ENCODE data around the gene SLC11A2.
"Not testable (repeated sequence)": the region's sequence is repeated elsewhere in the genome, so short reads cannot be mapped to it uniquely, and the experiment has no call there.

SLC11A2 gene

DNA sequence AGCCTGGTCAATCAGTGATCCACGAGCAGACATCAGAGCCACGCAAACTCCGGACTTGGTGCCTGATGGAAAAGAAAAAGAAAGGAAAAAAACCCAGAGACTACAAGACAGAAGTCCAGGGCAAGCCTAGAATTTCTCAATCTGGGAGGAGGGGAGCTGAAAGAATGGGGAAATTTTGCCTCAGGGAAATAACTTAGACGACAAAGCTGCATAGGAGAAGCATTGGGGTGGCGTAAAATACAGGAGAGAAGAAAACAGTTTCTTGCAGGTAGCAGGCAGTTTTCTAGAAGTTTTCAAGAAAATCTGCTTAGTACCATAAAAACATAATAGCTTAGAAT is 2.6 kb upstream of the SLC11A2 start:
- no peak for DNase-seq
- in situ Hi-C loops (cut with MboI; ENCODE audit: low pct_unique_long_range_greater_than_20kb, low sequenced_read_pairs): no loop called here

DNA sequence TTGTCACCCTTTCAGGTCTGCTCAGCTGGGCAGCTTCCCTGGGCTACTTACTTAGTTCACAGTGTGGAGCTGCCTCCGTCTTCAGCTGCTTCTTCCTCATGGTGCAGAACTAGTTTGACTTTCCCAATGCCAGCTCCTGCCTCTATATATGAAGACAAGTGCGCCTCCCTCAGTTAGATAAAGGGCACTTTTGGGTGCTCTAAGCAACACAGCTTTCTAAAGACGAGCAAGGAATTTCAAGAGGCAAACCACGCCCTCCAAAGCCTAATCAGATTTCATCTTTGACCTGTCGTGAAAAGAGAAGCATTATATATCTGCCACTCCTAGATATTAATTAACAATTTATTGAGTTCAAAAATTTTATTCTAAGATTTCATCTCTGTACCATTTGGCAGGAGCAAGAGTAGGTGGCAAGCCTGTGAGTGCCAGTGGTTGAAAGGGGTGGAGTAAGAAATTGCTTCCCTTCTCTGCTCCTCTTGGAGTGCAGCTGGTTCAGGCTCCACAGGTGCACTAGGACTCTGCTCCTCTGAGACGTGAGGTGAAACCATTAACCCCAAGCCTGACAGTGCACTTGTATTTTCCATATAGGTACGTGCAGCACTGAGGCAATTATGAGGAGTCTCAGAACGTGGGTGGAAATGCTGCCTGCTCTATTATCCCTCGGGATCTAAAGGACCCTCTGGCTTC is 2.1 kb upstream of the SLC11A2 start:
- in situ Hi-C loops (cut with MboI; ENCODE audit: low pct_unique_long_range_greater_than_20kb, low sequenced_read_pairs): no loop called here
- peak; percentile 60 for DNase-seq

DNA sequence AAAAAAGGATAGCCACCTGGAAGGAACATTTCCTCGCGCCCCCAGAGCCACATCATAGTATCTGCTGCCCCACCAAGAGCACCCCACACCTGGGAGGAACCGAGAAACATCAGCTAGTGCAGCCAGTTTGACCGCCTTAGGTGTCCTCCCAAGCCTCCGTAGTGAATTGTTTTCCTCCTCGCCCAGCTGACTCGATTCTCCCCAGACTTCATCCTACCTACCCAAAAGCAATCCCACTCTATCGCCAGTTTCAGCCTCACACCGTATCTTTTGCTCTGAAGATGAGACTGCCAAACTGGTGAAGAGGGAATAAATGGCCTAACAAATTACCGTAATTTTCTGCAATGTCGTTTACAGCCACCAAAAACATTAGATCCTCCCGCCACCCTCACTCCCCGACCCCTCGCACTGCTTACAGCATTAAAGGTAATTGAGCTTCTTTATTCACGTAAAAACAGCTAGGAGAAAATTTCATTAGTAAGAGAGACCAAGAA is 1.2 kb upstream of the SLC11A2 start:
- no peak for DNase-seq
- in situ Hi-C loops (cut with MboI; ENCODE audit: low pct_unique_long_range_greater_than_20kb, low sequenced_read_pairs): no loop called here

DNA sequence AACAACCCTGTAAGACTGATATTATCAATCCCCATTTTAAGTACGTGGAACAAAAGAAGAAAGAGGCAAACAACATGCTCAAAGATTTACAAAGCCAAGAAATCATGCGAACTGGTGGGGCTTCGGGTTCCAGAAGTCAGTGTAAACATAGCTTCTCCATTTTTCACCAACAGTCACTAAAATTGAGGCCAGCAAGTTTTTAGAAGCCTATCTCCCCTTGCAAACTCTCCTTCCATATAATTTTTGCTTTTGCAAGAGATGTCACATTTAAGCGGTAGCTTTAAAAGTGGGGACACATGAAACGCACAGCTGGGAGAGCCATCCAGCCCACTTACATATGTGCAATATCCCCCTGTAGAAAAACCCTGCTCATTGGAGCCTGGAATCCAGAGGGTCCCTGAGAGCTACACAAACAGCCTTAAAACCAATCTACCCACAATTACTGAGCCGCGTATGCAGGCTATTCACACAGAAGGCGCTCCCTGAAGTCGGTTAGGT is 797 bp downstream of the SLC11A2 start:
- in situ Hi-C loops (cut with MboI; ENCODE audit: low pct_unique_long_range_greater_than_20kb, low sequenced_read_pairs): no loop called here
- peak; percentile 50 for DNase-seq

DNA sequence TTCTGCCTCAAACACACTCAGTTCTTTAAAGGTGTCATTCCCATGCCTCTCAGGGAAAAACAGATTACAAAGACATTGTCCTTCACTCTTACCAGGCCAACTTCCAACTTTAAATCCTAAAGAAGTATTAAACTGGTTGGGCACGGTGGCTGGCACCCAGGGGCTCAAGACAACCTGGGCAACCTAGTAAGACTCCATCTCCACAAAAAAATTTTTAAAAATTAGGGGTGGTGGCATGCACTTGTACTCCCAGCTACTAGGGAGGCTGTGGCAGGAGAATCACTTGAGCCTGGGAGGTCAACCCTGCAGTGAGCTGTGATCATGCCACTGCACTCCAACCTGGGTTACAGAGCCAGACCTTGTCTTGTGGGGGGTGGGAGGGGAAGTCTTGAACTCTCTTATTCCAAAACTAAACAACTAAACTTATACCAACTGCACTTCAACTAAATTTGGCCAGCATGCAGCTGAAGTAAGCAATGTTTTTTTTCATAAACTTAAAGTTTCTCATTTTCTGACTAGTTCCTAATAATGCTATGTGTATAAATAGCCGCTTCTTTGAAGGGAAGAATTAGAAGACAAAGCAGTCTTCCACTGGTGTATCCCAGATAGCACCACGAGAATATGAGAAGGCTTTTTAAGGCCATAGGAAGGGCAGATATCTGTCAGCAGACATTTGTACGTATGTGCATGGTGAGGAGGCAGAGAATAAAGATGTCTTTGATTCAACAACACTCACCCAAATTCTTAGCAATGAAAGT is 2.4 kb downstream of the SLC11A2 start:
- in situ Hi-C loops (cut with MboI; ENCODE audit: low pct_unique_long_range_greater_than_20kb, low sequenced_read_pairs): no loop called here
- DNase-seq: no peak

DNA sequence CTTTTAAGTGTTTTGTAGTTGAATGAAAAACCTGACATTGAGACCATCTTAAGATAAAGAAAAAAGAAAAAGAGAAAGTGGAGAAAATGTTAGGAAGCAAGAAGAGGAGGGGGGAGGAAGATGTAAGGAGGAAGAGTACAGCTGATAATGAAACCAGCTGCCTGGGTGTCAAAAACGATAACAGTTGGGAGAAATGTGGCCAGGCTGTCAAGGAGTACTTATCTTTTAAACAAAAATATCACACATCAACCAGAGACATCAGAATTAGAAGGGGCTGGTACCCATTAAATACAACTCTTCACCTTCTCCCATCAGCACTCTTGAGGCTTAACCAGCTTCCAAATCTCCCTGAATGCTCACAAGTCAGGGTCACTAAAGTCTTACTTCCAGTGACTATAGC is 4.5 kb downstream of the SLC11A2 start:
- in situ Hi-C loops (cut with MboI; ENCODE audit: low pct_unique_long_range_greater_than_20kb, low sequenced_read_pairs): no loop called here
- no peak for DNase-seq

DNA sequence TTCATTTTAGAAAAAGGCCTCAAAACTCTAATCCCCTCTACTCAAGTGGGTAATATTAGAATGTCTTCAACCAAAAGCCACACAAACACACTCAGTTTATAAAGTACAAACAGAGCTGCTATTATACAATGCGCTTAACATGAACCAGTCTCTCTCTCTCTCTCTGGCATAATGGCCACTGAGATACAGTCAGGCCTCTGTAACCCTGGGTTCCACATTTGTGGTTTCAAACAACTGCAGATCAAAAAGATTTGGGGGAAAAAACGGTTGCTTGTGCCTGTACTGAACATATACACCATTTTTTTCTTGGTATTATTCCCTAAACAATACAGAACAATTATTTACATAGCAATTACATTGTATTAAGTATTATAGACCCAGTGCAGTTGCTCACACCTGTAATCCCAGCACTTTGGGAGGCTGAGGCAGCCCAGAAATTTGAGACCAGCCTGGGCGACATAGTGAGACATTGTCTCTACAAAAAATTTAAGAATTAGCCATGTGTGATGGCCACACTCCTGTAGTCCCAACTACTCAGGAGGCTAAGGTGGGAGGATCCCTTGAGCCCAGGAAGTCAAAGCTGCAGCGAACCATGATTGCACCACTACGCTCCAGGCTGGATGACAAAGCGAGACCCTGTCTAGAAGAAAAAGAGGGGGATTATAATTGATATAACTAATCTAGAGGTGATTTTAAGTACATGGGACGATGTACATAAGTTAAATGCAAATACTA is 5.6 kb downstream of the SLC11A2 start:
- in situ Hi-C loops (cut with MboI; ENCODE audit: low pct_unique_long_range_greater_than_20kb, low sequenced_read_pairs): no loop called here
- DNase-seq: peak; percentile 56

DNA sequence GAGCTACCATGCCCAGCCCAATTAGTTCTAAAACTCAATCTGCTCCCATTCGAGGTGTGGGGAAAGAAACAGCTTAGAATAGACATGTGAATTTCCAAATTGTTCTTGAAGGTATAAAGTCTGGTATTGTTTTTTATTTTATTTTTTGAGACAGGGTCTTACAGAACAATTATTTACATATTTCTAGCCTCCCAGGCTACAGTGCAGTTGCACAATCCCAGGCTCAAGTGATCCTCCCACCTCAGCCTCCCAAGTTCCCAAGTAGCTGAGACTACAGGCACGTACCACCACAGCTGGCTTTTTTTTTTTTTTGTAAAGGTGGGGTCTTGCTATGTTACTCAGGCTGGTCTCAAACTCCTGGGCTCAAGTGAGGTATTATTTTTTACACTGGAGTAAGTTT is 6.3 kb downstream of the SLC11A2 start:
- in situ Hi-C loops (cut with MboI; ENCODE audit: low pct_unique_long_range_greater_than_20kb, low sequenced_read_pairs): no loop called here
- DNase-seq: no peak

DNA sequence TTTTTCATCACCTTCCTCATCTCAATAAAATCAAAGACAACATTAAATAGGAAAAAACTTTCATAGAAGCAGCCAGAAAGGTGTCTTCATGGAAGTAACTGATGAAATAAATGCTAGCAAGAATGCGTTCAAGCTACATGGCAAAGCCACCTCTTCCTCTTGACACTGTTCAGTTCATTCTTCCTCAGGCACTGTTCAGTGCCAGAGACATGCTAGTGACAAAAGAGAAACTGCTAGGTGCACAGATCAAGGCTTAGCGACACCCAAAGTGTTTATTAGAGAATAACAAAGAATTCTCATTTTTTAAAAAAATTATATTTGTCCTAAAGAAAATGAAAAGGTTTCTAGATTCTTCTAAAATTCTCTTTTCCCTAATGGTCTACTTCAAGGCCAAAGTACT is 7.2 kb downstream of the SLC11A2 start:
- in situ Hi-C loops (cut with MboI; ENCODE audit: low pct_unique_long_range_greater_than_20kb, low sequenced_read_pairs): no loop called here
- no peak for DNase-seq

DNA sequence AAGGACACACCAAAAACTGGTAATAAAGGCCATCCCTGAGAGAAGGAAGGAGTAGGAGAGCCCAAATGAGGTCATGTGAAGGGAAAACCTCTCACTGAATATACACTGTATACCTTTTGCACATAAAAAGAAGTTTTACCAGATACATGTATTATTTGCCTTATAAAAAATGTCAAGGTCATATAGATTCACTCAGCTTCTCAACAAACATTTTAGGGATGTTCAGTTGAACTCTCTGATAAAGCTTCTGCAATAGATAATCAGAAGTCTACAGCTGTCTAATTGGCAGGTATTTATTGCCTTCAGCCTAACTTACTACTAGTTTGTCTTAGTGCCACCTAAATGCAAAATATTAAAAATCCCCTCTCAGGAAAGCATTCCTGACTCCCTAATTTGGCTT is 8.7 kb downstream of the SLC11A2 start:
- no peak for DNase-seq
- in situ Hi-C loops (cut with MboI; ENCODE audit: low pct_unique_long_range_greater_than_20kb, low sequenced_read_pairs): no loop called here

DNA sequence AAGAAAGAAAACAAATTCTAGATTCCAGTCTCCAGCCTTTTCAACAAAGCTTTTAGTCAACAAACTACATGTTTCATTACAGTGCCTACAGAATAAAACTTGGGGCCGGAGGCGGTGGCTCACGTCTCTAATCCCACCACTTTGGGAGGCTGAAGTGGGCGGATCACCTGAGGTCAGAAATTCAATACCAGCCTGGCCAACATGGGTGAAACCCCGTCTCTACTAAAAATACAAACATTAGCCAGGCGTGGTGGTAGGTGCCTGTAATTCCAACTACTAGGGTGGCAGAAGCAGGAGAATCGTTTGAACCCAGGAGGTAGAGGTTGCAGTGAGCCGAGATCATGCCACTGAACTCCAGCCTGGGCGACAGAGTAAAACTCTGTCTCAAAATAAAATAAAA is 11.7 kb downstream of the SLC11A2 start:
- DNase-seq; in situ Hi-C loops (cut with MboI; ENCODE audit: low pct_unique_long_range_greater_than_20kb, low sequenced_read_pairs): not testable (repeated sequence)

DNA sequence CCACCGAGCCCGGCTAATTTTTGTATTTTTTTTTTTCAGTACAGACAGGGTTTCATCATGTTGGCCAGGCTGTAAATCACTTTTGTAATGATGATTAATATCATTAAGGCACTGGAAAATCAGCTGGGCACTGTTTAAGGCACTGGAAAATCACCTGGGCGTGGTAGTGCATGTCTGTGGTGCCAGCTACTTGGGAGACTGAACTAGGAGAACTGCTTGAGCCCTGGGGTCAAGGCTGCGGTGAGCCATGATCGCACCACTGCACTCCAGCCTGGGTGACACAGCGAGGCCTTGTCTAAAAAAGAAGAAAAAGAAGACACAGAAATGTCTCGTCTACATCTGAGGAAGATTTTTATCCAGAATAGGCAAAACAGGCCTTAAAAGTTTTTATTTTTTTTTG is 12.7 kb downstream of the SLC11A2 start:
- DNase-seq: no peak
- in situ Hi-C loops (cut with MboI; ENCODE audit: low pct_unique_long_range_greater_than_20kb, low sequenced_read_pairs): no loop called here

DNA sequence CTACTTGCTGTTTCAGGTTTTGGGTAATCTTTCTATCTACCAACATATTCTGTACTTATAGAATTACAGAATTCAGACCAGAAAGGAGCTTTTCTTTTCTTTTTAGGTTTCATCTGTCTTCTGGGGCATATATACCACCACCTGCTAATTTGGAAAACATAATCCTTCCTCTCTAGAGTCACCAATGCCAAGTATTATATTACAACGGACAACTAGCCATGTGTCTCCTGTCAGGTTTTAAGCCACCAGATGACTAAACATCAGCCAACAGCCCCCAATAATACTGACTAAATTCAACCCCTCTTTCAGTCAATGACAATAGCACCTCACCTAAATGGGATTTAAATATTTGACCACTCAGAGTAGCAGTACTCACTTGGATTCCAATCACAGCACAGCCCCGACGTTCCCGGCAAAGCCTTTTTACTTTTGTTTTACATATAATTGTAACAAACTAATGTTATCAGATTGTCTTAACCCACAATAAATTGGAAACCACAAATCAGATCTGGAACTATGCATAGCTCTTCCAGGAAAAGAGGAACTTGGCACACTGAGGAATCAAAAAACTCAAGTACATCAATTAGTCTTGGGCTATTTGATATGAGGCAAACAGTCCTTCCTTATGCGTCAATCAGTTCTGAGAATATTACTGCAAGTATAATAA is 13.5 kb downstream of the SLC11A2 start:
- peak; percentile 47 for DNase-seq
- in situ Hi-C loops (cut with MboI; ENCODE audit: low pct_unique_long_range_greater_than_20kb, low sequenced_read_pairs): no loop called here

DNA sequence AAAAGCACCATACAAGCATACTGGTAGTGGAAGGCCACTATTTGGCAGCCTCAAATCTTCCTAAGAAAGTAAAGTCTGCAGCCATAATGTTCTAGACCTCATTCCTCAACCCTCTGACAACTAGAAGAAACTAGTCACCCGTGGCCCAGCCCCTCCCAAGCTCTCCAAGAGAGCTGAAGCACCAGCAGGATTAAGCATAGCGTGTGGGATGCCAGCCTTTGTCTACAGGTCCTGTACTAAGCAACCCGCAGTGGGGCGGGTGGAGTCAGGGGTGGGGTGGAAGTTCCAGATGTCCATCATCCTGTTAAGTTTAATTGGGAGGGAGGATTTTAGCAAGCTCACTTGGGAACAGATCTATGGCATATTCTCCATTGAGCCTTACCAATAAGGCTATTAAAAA is 14.2 kb downstream of the SLC11A2 start:
- DNase-seq: no peak
- in situ Hi-C loops (cut with MboI; ENCODE audit: low pct_unique_long_range_greater_than_20kb, low sequenced_read_pairs): no loop called here

DNA sequence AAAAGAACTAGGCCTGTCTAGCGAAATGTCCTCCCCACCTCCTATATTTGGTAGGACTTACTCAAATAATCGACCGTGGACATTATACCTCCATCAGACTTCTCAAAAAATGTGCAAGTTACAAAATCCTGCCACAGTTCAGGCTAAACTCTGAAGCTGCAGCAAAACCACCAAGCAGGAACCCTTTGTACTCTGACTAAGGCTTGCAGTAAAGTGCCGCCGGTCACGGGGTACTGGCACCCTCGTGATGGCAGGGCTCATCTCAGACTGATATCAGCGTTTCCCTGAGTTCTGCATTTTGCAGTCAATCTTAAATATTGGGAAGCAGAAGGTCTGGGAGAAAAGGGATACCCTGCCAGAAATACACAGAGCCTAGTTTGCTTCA is 17.1 kb downstream of the SLC11A2 start:
- in situ Hi-C loops (cut with MboI; ENCODE audit: low pct_unique_long_range_greater_than_20kb, low sequenced_read_pairs): no loop called here
- no peak for DNase-seq

DNA sequence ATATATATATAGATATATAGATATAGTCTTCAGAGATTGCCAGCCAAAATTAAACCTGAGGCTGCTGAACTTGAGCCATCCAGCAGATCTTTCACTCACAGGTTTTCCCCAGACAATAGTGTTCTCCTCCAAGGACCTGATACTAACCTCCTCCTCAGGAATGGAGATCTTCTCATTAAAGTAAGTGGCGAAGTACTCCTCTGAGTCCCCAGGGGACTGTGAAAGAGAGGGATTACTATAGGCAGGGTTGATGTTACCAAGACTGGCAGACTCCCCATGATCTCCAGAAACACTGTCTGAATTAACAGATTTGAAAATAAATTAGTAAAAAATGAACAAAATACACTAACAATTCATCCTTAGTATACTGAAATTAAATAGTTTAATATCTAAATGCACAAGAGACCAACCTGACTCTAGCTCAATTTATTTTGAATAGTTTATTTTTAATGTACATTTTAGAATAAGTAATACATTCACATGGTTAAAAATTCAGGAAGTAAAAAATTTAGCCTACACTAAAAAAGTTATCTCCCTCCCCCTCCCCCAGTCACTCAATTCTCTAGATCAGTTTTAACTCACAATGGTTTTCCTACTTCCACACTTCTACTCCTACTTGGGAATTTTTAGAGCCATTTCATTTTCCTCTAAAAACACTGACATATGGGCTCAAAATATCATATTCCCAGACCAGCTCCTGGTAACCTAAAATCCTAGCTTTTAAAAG is 17.7 kb downstream of the SLC11A2 start:
- DNase-seq: no peak
- in situ Hi-C loops (cut with MboI; ENCODE audit: low pct_unique_long_range_greater_than_20kb, low sequenced_read_pairs): no loop called here

DNA sequence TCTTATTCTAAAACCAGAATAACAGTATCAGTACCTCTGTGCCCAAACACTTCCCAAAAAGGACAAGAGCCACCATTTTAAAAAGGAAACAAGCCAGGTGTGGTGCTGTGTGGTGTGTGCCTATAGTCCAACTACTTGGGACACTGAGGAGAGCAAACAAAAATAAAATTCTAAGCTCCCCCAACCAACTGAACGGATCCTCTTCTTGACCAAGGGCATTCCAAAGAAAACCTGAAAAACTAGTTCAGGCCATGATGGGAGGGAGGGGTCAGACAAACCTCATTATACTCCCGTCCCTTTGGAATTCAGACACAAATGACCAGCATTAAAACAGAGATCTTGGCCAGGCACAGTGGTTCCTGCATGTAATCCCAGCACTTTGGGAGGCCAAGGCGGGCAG is 20.5 kb downstream of the SLC11A2 start:
- in situ Hi-C loops (cut with MboI; ENCODE audit: low pct_unique_long_range_greater_than_20kb, low sequenced_read_pairs): no loop called here
- no peak for DNase-seq

DNA sequence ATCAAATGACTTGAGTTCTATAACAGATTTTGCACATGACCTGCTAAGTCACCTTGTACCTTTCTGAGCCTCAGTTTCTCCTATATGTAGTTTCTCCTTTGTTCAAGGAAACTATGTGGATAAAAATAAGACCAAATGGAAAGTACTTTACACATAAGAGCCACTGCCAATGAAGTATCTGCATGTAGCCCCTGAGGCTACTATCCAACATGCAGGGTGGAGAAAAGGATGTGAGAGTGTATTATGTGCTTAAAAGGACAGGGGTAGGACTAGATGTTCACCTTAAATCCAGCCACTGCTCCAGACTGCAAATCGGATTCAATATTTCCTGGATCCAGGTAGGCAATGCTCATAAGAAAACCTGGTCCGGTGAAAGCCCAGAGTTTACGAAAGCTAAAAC is 21.2 kb downstream of the SLC11A2 start:
- in situ Hi-C loops (cut with MboI; ENCODE audit: low pct_unique_long_range_greater_than_20kb, low sequenced_read_pairs): no loop called here
- no peak for DNase-seq

DNA sequence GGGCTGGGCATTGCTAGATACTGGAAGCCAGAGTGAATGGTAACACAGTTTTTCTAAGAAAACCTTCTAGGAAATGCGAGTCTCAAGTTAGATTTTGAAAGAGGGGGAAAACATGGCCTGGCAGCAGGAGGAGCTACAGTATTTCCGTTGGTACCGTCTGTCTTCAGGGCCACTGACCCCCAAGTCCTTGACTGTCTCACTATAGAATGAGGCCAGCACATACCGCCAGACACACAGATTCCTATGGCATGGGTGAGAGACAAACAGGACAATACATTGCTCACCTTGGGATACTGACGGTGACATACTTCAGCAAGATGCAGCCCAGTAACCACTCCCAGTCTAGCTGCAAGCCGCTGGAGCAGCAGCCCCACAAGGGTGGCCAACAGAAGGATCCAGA is 21.7 kb downstream of the SLC11A2 start:
- in situ Hi-C loops (cut with MboI; ENCODE audit: low pct_unique_long_range_greater_than_20kb, low sequenced_read_pairs): no loop called here
- no peak for DNase-seq
